Measurements from ENCODE around the gene KANK4.

The KANK4 gene

GRCh38 chr1:62318756-62319544 is at the start of gene KANK4:
Gene KANK4 (minus strand): TSS chr1:62319434. CDS start chr1:62281564, 37,870 bp downstream.
- TF ChIP-seq TCF4 (CRISPR knock-in tag; IDR thresholded peaks at IDR 0.05; ENCODE audit: borderline replicate concordance) (no peak), ZFP30 (CRISPR knock-in tag; IDR thresholded peaks at IDR 0.05) (no peak), ESRRG (CRISPR knock-in tag; IDR thresholded peaks at IDR 0.05) (no peak), ZNF70 (CRISPR knock-in tag; IDR thresholded peaks at IDR 0.05) (no peak)
- ATAC-seq, result peak; percentile 31

- ATAC-seq, result no peak
These were observed 49.8 kb upstream of the KANK4 start for GRCh38 chr1:62368989-62369388.

GRCh38 chr1:62367005-62367557 is 47.8 kb upstream of the KANK4 start:
- TF ChIP-seq ZFP3 (CRISPR knock-in tag; IDR thresholded peaks at IDR 0.05) (no peak), PATZ1 (CRISPR knock-in tag; IDR thresholded peaks at IDR 0.05; ENCODE audit: borderline replicate concordance) (no peak), GLIS3 (CRISPR knock-in tag; IDR thresholded peaks at IDR 0.05) (no peak), OSR1 (CRISPR knock-in tag; IDR thresholded peaks at IDR 0.05) (no peak), ISL1 (CRISPR knock-in tag; IDR thresholded peaks at IDR 0.05) (no peak), CREB5 (CRISPR knock-in tag; IDR thresholded peaks at IDR 0.05; ENCODE audit: low read depth) (no peak), BACH2 (CRISPR knock-in tag; IDR thresholded peaks at IDR 0.05; ENCODE audit: borderline replicate concordance) (no peak), ZFP30 (CRISPR knock-in tag; IDR thresholded peaks at IDR 0.05) (no peak), POU6F1 (CRISPR knock-in tag; IDR thresholded peaks at IDR 0.05; ENCODE audit: borderline replicate concordance, low read depth) (no peak), CSDC2 (CRISPR knock-in tag; IDR thresholded peaks at IDR 0.05) (no peak), CSRNP3 (CRISPR knock-in tag; IDR thresholded peaks at IDR 0.05) (no peak), ARNTL (CRISPR knock-in tag; IDR thresholded peaks at IDR 0.05; ENCODE audit: borderline replicate concordance, low read depth) (no peak), SNAI2 (CRISPR knock-in tag; IDR thresholded peaks at IDR 0.05) (no peak), ZNF8 (CRISPR knock-in tag; IDR thresholded peaks at IDR 0.05) (no peak), ESRRG (CRISPR knock-in tag; IDR thresholded peaks at IDR 0.05) (no peak), ZC3H10 (CRISPR knock-in tag; IDR thresholded peaks at IDR 0.05) (no peak)

More at GRCh38 chr1:62368989-62369388, 49.8 kb upstream of the KANK4 start:
- TF ChIP-seq CREB5 (CRISPR knock-in tag; IDR thresholded peaks at IDR 0.05; ENCODE audit: low read depth) (no peak), OSR1 (CRISPR knock-in tag; IDR thresholded peaks at IDR 0.05) (no peak), BACH2 (CRISPR knock-in tag; IDR thresholded peaks at IDR 0.05; ENCODE audit: borderline replicate concordance) (no peak), ISL1 (CRISPR knock-in tag; IDR thresholded peaks at IDR 0.05) (no peak), TCF4 (CRISPR knock-in tag; IDR thresholded peaks at IDR 0.05; ENCODE audit: borderline replicate concordance) (peak; percentile 28; the same call in 1 of the 2 replicates), PATZ1 (CRISPR knock-in tag; IDR thresholded peaks at IDR 0.05; ENCODE audit: borderline replicate concordance) (no peak)

More at GRCh38 chr1:62367005-62367557, 47.8 kb upstream of the KANK4 start:
- ATAC-seq, result no peak
